DMS153 (cell line): Measurements from ENCODE around the gene ARHGEF26.

Experiments
- DNase-seq: peaks from one replicate; lab custom pipeline; 2025; lab: John Stamatoyannopoulos, UW

ARHGEF26 gene

GRCh38 chr3:154197751-154198150, 76.6 kb downstream of the ARHGEF26 start:
- no peak for DNase-seq

GRCh38 chr3:154209499-154209898, 88.3 kb downstream of the ARHGEF26 start:
- no peak for DNase-seq

GRCh38 chr3:154210986-154211385, 89.8 kb downstream of the ARHGEF26 start:
- no peak for DNase-seq

- DNase-seq = no peak
Measured at GRCh38 chr3:154214306-154214705, 93.1 kb downstream of the ARHGEF26 start.

- DNase-seq = no peak
Measured at GRCh38 chr3:154217671-154218070, 96.5 kb downstream of the ARHGEF26 start.

GRCh38 chr3:154218728-154219127, 97.5 kb downstream of the ARHGEF26 start:
- DNase-seq = no peak

GRCh38 chr3:154220462-154220861, 99.3 kb downstream of the ARHGEF26 start:
- DNase-seq = no peak

GRCh38 chr3:154223519-154223918, 102.3 kb downstream of the ARHGEF26 start:
- no peak for DNase-seq

- no peak for DNase-seq
Measured at GRCh38 chr3:154224366-154224765, 103.2 kb downstream of the ARHGEF26 start.

GRCh38 chr3:154224866-154225265, 103.7 kb downstream of the ARHGEF26 start:
- DNase-seq = no peak

GRCh38 chr3:154225536-154225935, 104.3 kb downstream of the ARHGEF26 start:
- DNase-seq = no peak

- no peak for DNase-seq
Measured at GRCh38 chr3:154227531-154227930, 106.3 kb downstream of the ARHGEF26 start.

GRCh38 chr3:154228561-154229216, 107.5 kb downstream of the ARHGEF26 start:
- DNase-seq = no peak

- DNase-seq = no peak
Measured at GRCh38 chr3:154229217-154229590, 108.0 kb downstream of the ARHGEF26 start.

- DNase-seq = no peak
Measured at GRCh38 chr3:154235330-154235729, 114.1 kb downstream of the ARHGEF26 start.

- DNase-seq = no peak
Measured at GRCh38 chr3:154236331-154236730, 115.1 kb downstream of the ARHGEF26 start.

GRCh38 chr3:154240235-154240634, 119.0 kb downstream of the ARHGEF26 start:
- no peak for DNase-seq

GRCh38 chr3:154241496-154241895, 120.3 kb downstream of the ARHGEF26 start:
- no peak for DNase-seq

- DNase-seq = no peak
Measured at GRCh38 chr3:154242766-154243165, 121.6 kb downstream of the ARHGEF26 start.

- DNase-seq = no peak
Measured at GRCh38 chr3:154243353-154243752, 122.2 kb downstream of the ARHGEF26 start.

- DNase-seq = no peak
Measured at GRCh38 chr3:154244644-154245043, 123.5 kb downstream of the ARHGEF26 start.

GRCh38 chr3:154247806-154248415, 126.7 kb downstream of the ARHGEF26 start:
- DNase-seq = no peak

- DNase-seq = no peak
Measured at GRCh38 chr3:154250291-154250690, 129.1 kb downstream of the ARHGEF26 start.

- DNase-seq = no peak
Measured at GRCh38 chr3:154251610-154252009, 130.4 kb downstream of the ARHGEF26 start.
